ENCODE results near the gene MYO3B. TPM values are rescaled to one million over a fixed set of nuclear protein-coding genes. Genes with fewer than 3 reads are reported as not detected.

Gene MYO3B
- total RNA-seq, 1 donor from 2014 or later = 0.05 TPM

GRCh38 chr2:170578606-170579005 lies 400.7 kb downstream of the MYO3B start:
- no peak for DNase-seq
- Histone ChIP-seq H3K9me3 (replicated peaks) (no peaks in the 10 kb centered on the region), H3K36me3 (no peaks in the 10 kb centered on the region), H3K4me3 (no peak overlapping the region), H3K27ac (replicated peaks) (no peak overlapping the region), H3K27me3 (ENCODE audit: low read depth) (no peaks in the 10 kb centered on the region), H3K4me1 (no peaks in the 10 kb centered on the region)
- TF ChIP-seq CTCF (IDR thresholded peaks at IDR 0.05; ENCODE audit: borderline replicate concordance) = no peak
- intact Hi-C loops (cut with micrococcal nuclease) = no loop called here

GRCh38 chr2:170579511-170579910 lies 401.6 kb downstream of the MYO3B start:
- H3K4me1 ChIP-seq = no peaks in the 10 kb centered on the region
- intact Hi-C loops (cut with micrococcal nuclease) = no loop called here
- no peak for DNase-seq
- no peak for TF ChIP-seq CTCF (IDR thresholded peaks at IDR 0.05; ENCODE audit: borderline replicate concordance)
- H3K36me3 ChIP-seq = no peaks in the 10 kb centered on the region
- H3K27me3 ChIP-seq (ENCODE audit: low read depth) = no peaks in the 10 kb centered on the region
- no peak overlapping the region for H3K4me3 ChIP-seq
- no peaks in the 10 kb centered on the region for H3K9me3 ChIP-seq (replicated peaks)
- H3K27ac ChIP-seq (replicated peaks) = no peak overlapping the region

GRCh38 chr2:170582313-170582712 lies 404.4 kb downstream of the MYO3B start:
- Histone ChIP-seq H3K36me3 (no peaks in the 10 kb centered on the region), H3K4me3 (no peak overlapping the region), H3K27me3 (ENCODE audit: low read depth) (no peaks in the 10 kb centered on the region), H3K27ac (replicated peaks) (no peak overlapping the region), H3K4me1 (no peaks in the 10 kb centered on the region), H3K9me3 (replicated peaks) (no peaks in the 10 kb centered on the region)
- intact Hi-C loops (cut with micrococcal nuclease) = no loop called here
- DNase-seq = no peak
- no peak for TF ChIP-seq CTCF (IDR thresholded peaks at IDR 0.05; ENCODE audit: borderline replicate concordance)

- intact Hi-C loops (cut with micrococcal nuclease) = no loop called here
- Histone ChIP-seq H3K9me3 (replicated peaks) (no peaks in the 10 kb centered on the region), H3K4me3 (no peak overlapping the region), H3K36me3 (no peaks in the 10 kb centered on the region), H3K27me3 (ENCODE audit: low read depth) (no peaks in the 10 kb centered on the region), H3K27ac (replicated peaks) (no peak overlapping the region), H3K4me1 (no peaks in the 10 kb centered on the region)
- TF ChIP-seq CTCF (IDR thresholded peaks at IDR 0.05; ENCODE audit: borderline replicate concordance) = no peak
- no peak for DNase-seq
Measured at GRCh38 chr2:170582751-170583463, 405.0 kb downstream of the MYO3B start.

GRCh38 chr2:170585067-170585466 lies 407.1 kb downstream of the MYO3B start:
- no peaks in the 10 kb centered on the region for H3K36me3 ChIP-seq
- TF ChIP-seq CTCF (IDR thresholded peaks at IDR 0.05; ENCODE audit: borderline replicate concordance) = no peak
- intact Hi-C loops (cut with micrococcal nuclease) = no loop called here

More at GRCh38 chr2:170585067-170585466, 407.1 kb downstream of the MYO3B start:
- no peaks in the 10 kb centered on the region for H3K4me1 ChIP-seq
- H3K4me3 ChIP-seq = no peak overlapping the region
- H3K27ac ChIP-seq (replicated peaks) = no peak overlapping the region
- H3K9me3 ChIP-seq (replicated peaks) = no peaks in the 10 kb centered on the region
- H3K27me3 ChIP-seq (ENCODE audit: low read depth) = peaks cover 3% of the 10 kb centered on the region
- DNase-seq = no peak
